SU-DHL-6 (cell line): ENCODE data around the gene UBQLN3.

Experiments
- CTCF ChIP-seq: fragments of 200-600 bp; sonication (generic); IDR thresholded peaks from one replicate; pipeline ENCODE4 v1.5.1; 2017; ENCODE audit warnings: antibody characterized with exemption, mild to moderate bottlenecking, low read length, moderate library complexity; ENCODE audit not compliant: insufficient read depth, poor library complexity, severe bottlenecking
- EZH2phosphoT487 ChIP-seq: fragments of 200-600 bp; sonication (generic), shearing (Covaris generic); conservative IDR thresholded peaks from 2 replicates; pipeline ENCODE4 v1.6.1; 2018; ENCODE audit warnings: mild to moderate bottlenecking, antibody characterized with exemption, low read length, moderate library complexity, mixed read lengths

GRCh38 chr11:5486003-5486402 is 23.8 kb downstream of the UBQLN3 start:
- no peak for TF ChIP-seq CTCF
- no peak for TF ChIP-seq EZH2phosphoT487
